Neural progenitor cell (in vitro differentiated cells): ENCODE data around the gene SYCE1L. TPM values are rescaled to one million over a fixed set of nuclear protein-coding genes. Genes with fewer than 3 reads are reported as not detected.

Experiments used
- DNase-seq: peaks from one replicate; pipeline ENCODE4 v3.0.0-alpha.2; 2016; ENCODE audit warnings: low spot score
- H2AFZ ChIP-seq: fragments of 200-600 bp; sonication (generic); replicated peaks from 2 replicates; pipeline ENCODE4 v1.6.1; 2016; ENCODE audit warnings: antibody characterized with exemption
- H3F3A ChIP-seq: fragments of 200-600 bp; sonication (generic); 2 replicates; pipeline ENCODE4 v1.6.1; 2016; ENCODE audit warnings: antibody characterized with exemption, low read depth
- H3K27ac ChIP-seq: fragments of 200-600 bp; sonication (generic); 2 replicates; pipeline ENCODE4 v1.5.1; 2016; ENCODE audit warnings: mild to moderate bottlenecking
- H3K27me3 ChIP-seq: fragments of 200-600 bp; sonication (generic); 2 replicates; pipeline ENCODE4 v1.6.1; 2016; ENCODE audit warnings: mild to moderate bottlenecking, moderate library complexity
- H3K36me3 ChIP-seq: fragments of 200-600 bp; sonication (generic); 2 replicates; pipeline ENCODE4 v1.5.1; 2016
- H3K4me1 ChIP-seq: fragments of 200-600 bp; sonication (generic); 2 replicates; pipeline ENCODE4 v1.6.1; 2016; ENCODE audit warnings: mixed run types
- H3K4me2 ChIP-seq: fragments of 200-600 bp; sonication (generic); 2 replicates; pipeline ENCODE4 v1.6.1; 2016
- H3K4me3 ChIP-seq: fragments of 200-600 bp; sonication (generic); 2 replicates; pipeline ENCODE4 v1.5.1; 2016
- H3K79me2 ChIP-seq: fragments of 200-600 bp; sonication (generic); 2 replicates; pipeline ENCODE4 v1.6.1; 2016; ENCODE audit warnings: low read depth
- H3K9ac ChIP-seq: fragments of 200-600 bp; sonication (generic); 2 replicates; pipeline ENCODE4 v1.6.1; 2016
- H3K9me3 ChIP-seq: fragments of 200-600 bp; sonication (generic); 2 replicates; pipeline ENCODE4 v1.5.1; 2016; ENCODE audit warnings: low read depth
- H4K20me1 ChIP-seq: fragments of 200-600 bp; sonication (generic); 2 replicates; pipeline ENCODE4 v1.6.1; 2016; ENCODE audit warnings: low read depth
- H3K27ac Mint-ChIP-seq: 3 replicates; pipeline ENCODE4 v1.8.0; 2021; ENCODE audit warnings: mixed read lengths
- H3K27me3 Mint-ChIP-seq: 2 replicates; pipeline ENCODE4 v1.8.0; 2022; ENCODE audit warnings: low read depth, mild to moderate bottlenecking, inconsistent platforms, moderate library complexity, mixed read lengths; ENCODE audit not compliant: insufficient read depth
- H3K36me3 Mint-ChIP-seq: 3 replicates; pipeline ENCODE4 v1.8.0; 2021; ENCODE audit warnings: mixed read lengths
- H3K4me1 Mint-ChIP-seq: 3 replicates; pipeline ENCODE4 v1.8.0; 2021; ENCODE audit warnings: mixed read lengths
- H3K4me3 Mint-ChIP-seq: 3 replicates; pipeline ENCODE4 v1.8.0; 2021; ENCODE audit warnings: mild to moderate bottlenecking, moderate library complexity, mixed read lengths
- H3K9me3 Mint-ChIP-seq: 3 replicates; pipeline ENCODE4 v1.8.0; 2020; ENCODE audit warnings: mixed read lengths
- EZH2 ChIP-seq: fragments of 200-600 bp; sonication (generic); IDR thresholded peaks from 2 replicates; pipeline ENCODE4 v1.6.1; 2017; ENCODE audit warnings: antibody characterized with exemption, mild to moderate bottlenecking, moderate library complexity
- EZH2phosphoT487 ChIP-seq: fragments of 200-600 bp; sonication (generic); IDR thresholded peaks from 2 replicates; pipeline ENCODE4 v1.6.1; 2017; ENCODE audit warnings: antibody characterized with exemption
- total RNA-seq: library from RNA; depleted of rRNA; stranded (reverse); fragments of >200 nt; gene quantifications from 2 replicates; pipeline ENCODE4 v1.2.3, GENCODE V29; 2015; ENCODE audit warnings: low replicate concordance
- TF ChIP-seq, protein P1 (sequence below): fragments of 200-600 bp; sonication (generic); IDR thresholded peaks from 2 replicates; pipeline ENCODE4 v1.5.1; 2017; ENCODE audit warnings: antibody characterized with exemption, mild to moderate bottlenecking

Gene SYCE1L
- total RNA-seq, 1 donor from 2014 or later = 4.2 TPM

DNA sequence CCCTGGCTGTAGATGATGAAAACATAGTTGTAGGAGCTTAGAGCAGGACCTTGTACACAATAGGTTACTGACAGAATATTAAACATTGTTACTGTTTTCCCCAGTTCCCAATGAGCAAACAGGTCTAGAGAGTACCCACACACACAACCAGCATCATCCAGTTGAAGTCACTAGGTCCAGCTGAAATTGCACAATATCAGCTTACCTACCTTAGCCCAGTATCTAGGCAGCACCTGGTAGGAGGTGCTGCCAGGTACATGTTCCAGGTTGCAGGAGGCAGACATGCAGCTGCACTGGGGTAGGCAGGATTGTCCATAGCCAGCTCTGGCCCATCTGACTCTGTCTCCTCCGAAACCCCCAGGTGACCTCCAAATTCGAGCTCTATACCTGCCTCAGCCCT, 1.5 kb upstream of the SYCE1L start:
- H3K36me3 ChIP-seq = no peaks in the 10 kb centered on the region
- DNase-seq = no peak

DNA sequence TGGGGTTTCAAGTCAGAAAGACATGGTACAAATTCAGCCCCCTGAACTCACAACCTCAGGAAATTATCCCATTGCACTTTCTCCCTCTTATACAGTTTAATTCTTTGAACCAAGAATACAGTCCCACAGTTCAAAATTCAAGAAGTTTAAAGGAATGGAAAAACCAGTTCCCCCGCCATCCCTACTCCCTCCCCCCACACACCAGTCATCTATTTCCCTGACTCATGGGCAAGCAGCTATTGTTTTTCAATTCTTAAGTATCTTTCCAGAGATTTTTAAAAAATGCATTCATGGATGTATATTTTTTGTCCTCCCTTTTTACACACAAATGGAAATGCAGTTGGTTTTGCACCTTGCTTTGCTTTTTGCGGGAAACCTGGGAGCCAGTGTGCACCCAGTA, 7.3 kb downstream of the SYCE1L start:
- H3K27ac ChIP-seq = no peak overlapping the region
- H3K36me3 Mint-ChIP-seq = peaks cover 2% of the 10 kb centered on the region
- peak overlapping the region; percentile 62 for H3K27ac Mint-ChIP-seq
- H3K4me2 ChIP-seq = no peak overlapping the region
- H3K4me3 Mint-ChIP-seq = no peak overlapping the region
- no peak overlapping the region for H2AFZ ChIP-seq
- no peaks in the 10 kb centered on the region for H4K20me1 ChIP-seq
- no peak for DNase-seq
- no peak overlapping the region for H3K4me3 ChIP-seq
- peaks cover 2% of the 10 kb centered on the region for H3K27me3 Mint-ChIP-seq
- H3K36me3 ChIP-seq = no peaks in the 10 kb centered on the region
- no peak overlapping the region for H3K9ac ChIP-seq
- H3K4me1 Mint-ChIP-seq = peaks cover 23% of the 10 kb centered on the region
- H3K9me3 ChIP-seq = no peaks in the 10 kb centered on the region
- H3K27me3 ChIP-seq = no peaks in the 10 kb centered on the region
- TF ChIP-seq EZH2phosphoT487 (no peak), EZH2 (no peak)
- TF ChIP-seq, protein P1, sequence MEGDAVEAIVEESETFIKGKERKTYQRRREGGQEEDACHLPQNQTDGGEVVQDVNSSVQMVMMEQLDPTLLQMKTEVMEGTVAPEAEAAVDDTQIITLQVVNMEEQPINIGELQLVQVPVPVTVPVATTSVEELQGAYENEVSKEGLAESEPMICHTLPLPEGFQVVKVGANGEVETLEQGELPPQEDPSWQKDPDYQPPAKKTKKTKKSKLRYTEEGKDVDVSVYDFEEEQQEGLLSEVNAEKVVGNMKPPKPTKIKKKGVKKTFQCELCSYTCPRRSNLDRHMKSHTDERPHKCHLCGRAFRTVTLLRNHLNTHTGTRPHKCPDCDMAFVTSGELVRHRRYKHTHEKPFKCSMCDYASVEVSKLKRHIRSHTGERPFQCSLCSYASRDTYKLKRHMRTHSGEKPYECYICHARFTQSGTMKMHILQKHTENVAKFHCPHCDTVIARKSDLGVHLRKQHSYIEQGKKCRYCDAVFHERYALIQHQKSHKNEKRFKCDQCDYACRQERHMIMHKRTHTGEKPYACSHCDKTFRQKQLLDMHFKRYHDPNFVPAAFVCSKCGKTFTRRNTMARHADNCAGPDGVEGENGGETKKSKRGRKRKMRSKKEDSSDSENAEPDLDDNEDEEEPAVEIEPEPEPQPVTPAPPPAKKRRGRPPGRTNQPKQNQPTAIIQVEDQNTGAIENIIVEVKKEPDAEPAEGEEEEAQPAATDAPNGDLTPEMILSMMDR = no peak
- no peaks in the 10 kb centered on the region for H3F3A ChIP-seq
- no peaks in the 10 kb centered on the region for H3K79me2 ChIP-seq
- H3K9me3 Mint-ChIP-seq = no peaks in the 10 kb centered on the region
- H3K4me1 ChIP-seq = peaks cover under 1% of the 10 kb centered on the region

More for the DNA sequence above, 1.5 kb upstream of the SYCE1L start:
- no peak for TF ChIP-seq EZH2phosphoT487
- TF ChIP-seq, protein P1 = no peak
- TF ChIP-seq EZH2 = no peak
- Histone ChIP-seq H3K4me3 (no peak overlapping the region), H3K9me3 (no peaks in the 10 kb centered on the region), H3K4me2 (no peak overlapping the region), H3K27ac (no peak overlapping the region), H3K27me3 (no peaks in the 10 kb centered on the region), H3F3A (no peaks in the 10 kb centered on the region), H2AFZ (no peak overlapping the region), H3K4me1 (no peaks in the 10 kb centered on the region), H3K9ac (no peak overlapping the region), H3K79me2 (peaks cover 6% of the 10 kb centered on the region), H4K20me1 (no peaks in the 10 kb centered on the region)
- Mint-ChIP-seq H3K4me3 (no peak overlapping the region), H3K4me1 (peaks cover 4% of the 10 kb centered on the region), H3K36me3 (peaks cover 13% of the 10 kb centered on the region), H3K27me3 (no peaks in the 10 kb centered on the region), H3K9me3 (no peaks in the 10 kb centered on the region), H3K27ac (no peak overlapping the region)

DNA sequence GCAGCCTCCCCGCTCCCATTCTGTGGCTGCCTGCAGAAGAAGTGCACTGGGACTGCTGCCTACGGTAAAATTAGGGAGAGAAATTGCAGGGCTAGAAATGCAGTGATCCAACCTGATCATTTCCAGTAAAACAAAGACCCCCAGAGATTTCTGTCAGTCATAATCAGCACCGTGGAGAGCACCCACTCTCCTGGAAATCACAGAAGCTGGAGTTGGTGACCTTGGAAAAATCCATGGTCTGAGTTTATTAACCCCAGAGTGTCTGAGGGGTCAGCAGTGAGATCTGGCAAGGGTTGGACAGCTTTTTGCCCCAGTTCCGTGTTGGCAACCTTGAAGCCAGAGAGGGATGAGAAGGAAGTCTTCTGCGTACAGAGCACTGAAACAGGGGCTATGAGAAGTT, 7.8 kb downstream of the SYCE1L start:
- H3K27ac Mint-ChIP-seq = no peak overlapping the region
- TF ChIP-seq EZH2phosphoT487 (no peak), EZH2 (no peak)
- TF ChIP-seq, protein P1 = no peak
- peaks cover 25% of the 10 kb centered on the region for H3K4me1 Mint-ChIP-seq
- Histone ChIP-seq H3K79me2 (no peaks in the 10 kb centered on the region), H3K4me2 (no peak overlapping the region), H3K36me3 (no peaks in the 10 kb centered on the region), H3K9ac (no peak overlapping the region), H3K27ac (no peak overlapping the region), H2AFZ (no peak overlapping the region), H3F3A (no peaks in the 10 kb centered on the region), H3K4me1 (peaks cover 5% of the 10 kb centered on the region), H3K27me3 (no peaks in the 10 kb centered on the region), H3K4me3 (no peak overlapping the region), H3K9me3 (no peaks in the 10 kb centered on the region), H4K20me1 (no peaks in the 10 kb centered on the region)
- no peak overlapping the region for H3K4me3 Mint-ChIP-seq
- peaks cover 2% of the 10 kb centered on the region for H3K36me3 Mint-ChIP-seq
- H3K27me3 Mint-ChIP-seq = peaks cover 2% of the 10 kb centered on the region
- no peaks in the 10 kb centered on the region for H3K9me3 Mint-ChIP-seq
- DNase-seq = no peak
